Activated T-cell treated with anti-CD3 and anti-CD28 coated beads, Interleukin-2, amount 50 U/mL, for 4 hours (primary cell): Measurements from ENCODE around the gene PSMA2. TPM values are rescaled to one million over a fixed set of nuclear protein-coding genes. Genes with fewer than 3 reads are reported as not detected.
A peak's percentile ranks its signal among the peaks of the same experiment; 100 is the strongest.

Experiments used
- ATAC-seq, 2 donors: fragments of 200-7000 bp; cut with Tn5 transposase; one replicate each; pipeline ENCODE4 v1.10.0; 2021
- DNase-seq: peaks from one replicate; pipeline ENCODE4 v3.0.0-alpha.2; 2020
- H3K27me3 Mint-ChIP-seq: one replicate; pipeline ENCODE4 v1.8.0; 2021; ENCODE audit warnings: low read depth, mixed read lengths
- H3K36me3 Mint-ChIP-seq: one replicate; pipeline ENCODE4 v1.8.0; 2022; ENCODE audit warnings: mixed read lengths; ENCODE audit not compliant: insufficient read depth
- H3K4me1 Mint-ChIP-seq: one replicate; pipeline ENCODE4 v1.8.0; 2021; ENCODE audit warnings: low read depth, mixed read lengths
- H3K4me3 Mint-ChIP-seq: one replicate; pipeline ENCODE4 v1.8.0; 2021; ENCODE audit warnings: mild to moderate bottlenecking, moderate library complexity, mixed read lengths
- H3K9me3 Mint-ChIP-seq: one replicate; pipeline ENCODE4 v1.8.0; 2021; ENCODE audit warnings: mixed read lengths
- total RNA-seq, 3 donors: library from RNA; stranded (reverse); gene quantifications; one replicate each; pipeline ENCODE4 v1.2.1, GENCODE V29; 2021

PSMA2 gene
- total RNA-seq, 3 donors from 2014 or later = 224 to 252 (median 240) TPM

GRCh38 chr7:42928754-42929153 is 3.2 kb downstream of the PSMA2 start:
- ATAC-seq (no peak), DNase-seq (no peak)
- Mint-ChIP-seq H3K36me3 (peaks cover 33% of the 10 kb centered on the region), H3K4me3 (peak overlapping the region; percentile 29), H3K4me1 (peaks cover 59% of the 10 kb centered on the region), H3K27me3 (no peaks in the 10 kb centered on the region), H3K9me3 (no peaks in the 10 kb centered on the region)

- Mint-ChIP-seq H3K4me3 (no peak overlapping the region), H3K36me3 (peaks cover 46% of the 10 kb centered on the region), H3K27me3 (no peaks in the 10 kb centered on the region), H3K9me3 (no peaks in the 10 kb centered on the region), H3K4me1 (peaks cover 49% of the 10 kb centered on the region)
- DNase-seq = no peak
- ATAC-seq = no peak
These were observed 5.8 kb downstream of the PSMA2 start for GRCh38 chr7:42926204-42926603.

GRCh38 chr7:42925630-42926029 is 6.3 kb downstream of the PSMA2 start:
- Mint-ChIP-seq H3K36me3 (peaks cover 52% of the 10 kb centered on the region), H3K27me3 (no peaks in the 10 kb centered on the region), H3K9me3 (no peaks in the 10 kb centered on the region), H3K4me1 (peaks cover 49% of the 10 kb centered on the region), H3K4me3 (no peak overlapping the region)
- ATAC-seq = no peak
- DNase-seq = no peak

GRCh38 chr7:42924223-42924838 is 7.6 kb downstream of the PSMA2 start:
- DNase-seq (no peak), ATAC-seq (no peak)
- Mint-ChIP-seq H3K4me3 (no peak overlapping the region), H3K9me3 (no peaks in the 10 kb centered on the region), H3K36me3 (peaks cover 62% of the 10 kb centered on the region), H3K4me1 (peaks cover 40% of the 10 kb centered on the region), H3K27me3 (no peaks in the 10 kb centered on the region)

- DNase-seq = no peak
- Mint-ChIP-seq H3K9me3 (no peaks in the 10 kb centered on the region), H3K4me3 (no peak overlapping the region), H3K4me1 (peaks cover 20% of the 10 kb centered on the region), H3K36me3 (peaks cover 58% of the 10 kb centered on the region), H3K27me3 (no peaks in the 10 kb centered on the region)
- no peak for ATAC-seq
These were observed 9.8 kb downstream of the PSMA2 start for GRCh38 chr7:42922017-42922753.

- peaks cover 41% of the 10 kb centered on the region for H3K4me1 Mint-ChIP-seq
- H3K36me3 Mint-ChIP-seq = peaks cover 31% of the 10 kb centered on the region
- H3K9me3 Mint-ChIP-seq = no peaks in the 10 kb centered on the region
- H3K4me3 Mint-ChIP-seq = no peak overlapping the region
- ATAC-seq (no peak), DNase-seq (no peak)
- no peaks in the 10 kb centered on the region for H3K27me3 Mint-ChIP-seq
These were observed 16.6 kb downstream of the PSMA2 start for GRCh38 chr7:42915356-42915755.

GRCh38 chr7:42914421-42915045 is 17.4 kb downstream of the PSMA2 start:
- Mint-ChIP-seq H3K4me3 (no peak overlapping the region), H3K4me1 (peaks cover 43% of the 10 kb centered on the region), H3K9me3 (no peaks in the 10 kb centered on the region), H3K36me3 (peaks cover 25% of the 10 kb centered on the region), H3K27me3 (no peaks in the 10 kb centered on the region)
- DNase-seq (no peak), ATAC-seq (no peak)

- no peak for DNase-seq
- Mint-ChIP-seq H3K36me3 (peaks cover 21% of the 10 kb centered on the region), H3K4me3 (peak overlapping the region; percentile 47)
These were observed 18.0 kb downstream of the PSMA2 start for GRCh38 chr7:42914009-42914408.

GRCh38 chr7:42913591-42913990 is 18.4 kb downstream of the PSMA2 start:
- no peaks in the 10 kb centered on the region for H3K27me3 Mint-ChIP-seq
- peaks cover 45% of the 10 kb centered on the region for H3K4me1 Mint-ChIP-seq
- H3K36me3 Mint-ChIP-seq = peaks cover 21% of the 10 kb centered on the region
- peak overlapping the region; percentile 47 for H3K4me3 Mint-ChIP-seq
- no peaks in the 10 kb centered on the region for H3K9me3 Mint-ChIP-seq
- DNase-seq (no peak), ATAC-seq (peak; percentile 27 to 30)

More at GRCh38 chr7:42914009-42914408, 18.0 kb downstream of the PSMA2 start:
- ATAC-seq = no peak
- no peaks in the 10 kb centered on the region for H3K27me3 Mint-ChIP-seq
- peaks cover 44% of the 10 kb centered on the region for H3K4me1 Mint-ChIP-seq
- no peaks in the 10 kb centered on the region for H3K9me3 Mint-ChIP-seq

- ATAC-seq = peak; percentile 92 to 96
- peaks cover 17% of the 10 kb centered on the region for H3K36me3 Mint-ChIP-seq
- DNase-seq = peak; percentile 94
- H3K9me3 Mint-ChIP-seq = no peaks in the 10 kb centered on the region
- peak within 1 kb of the TSS; percentile 93 for H3K4me3 Mint-ChIP-seq
- no peaks in the 10 kb centered on the region for H3K27me3 Mint-ChIP-seq
- peaks cover 56% of the 10 kb centered on the region for H3K4me1 Mint-ChIP-seq
These were observed 20.2 kb downstream of the PSMA2 start, which contains the start of gene C7orf25 for GRCh38 chr7:42911454-42912447. TSS of gene C7orf25 (minus strand) at chr7:42912070. CDS start at chr7:42910900, 1,170 bp downstream.

- H3K36me3 Mint-ChIP-seq = peaks cover 7% of the 10 kb centered on the region
These were observed 21.7 kb downstream of the PSMA2 start for GRCh38 chr7:42910306-42910705.

GRCh38 chr7:42907316-42907715 is 24.7 kb downstream of the PSMA2 start:
- H3K27me3 Mint-ChIP-seq = no peaks in the 10 kb centered on the region
- no peaks in the 10 kb centered on the region for H3K9me3 Mint-ChIP-seq
- no peaks in the 10 kb centered on the region for H3K36me3 Mint-ChIP-seq
- DNase-seq = no peak
- no peak for ATAC-seq
- H3K4me1 Mint-ChIP-seq = peaks cover 28% of the 10 kb centered on the region
- no peak overlapping the region for H3K4me3 Mint-ChIP-seq

More at GRCh38 chr7:42910306-42910705, 21.7 kb downstream of the PSMA2 start:
- DNase-seq (no peak), ATAC-seq (no peak)
- Mint-ChIP-seq H3K4me1 (peaks cover 55% of the 10 kb centered on the region), H3K9me3 (no peaks in the 10 kb centered on the region), H3K27me3 (no peaks in the 10 kb centered on the region), H3K4me3 (peak overlapping the region; percentile 93)

GRCh38 chr7:42906181-42906580 is 25.8 kb downstream of the PSMA2 start:
- ATAC-seq = no peak
- DNase-seq = no peak
- no peaks in the 10 kb centered on the region for H3K9me3 Mint-ChIP-seq
- H3K4me1 Mint-ChIP-seq = peaks cover 22% of the 10 kb centered on the region
- H3K36me3 Mint-ChIP-seq = no peaks in the 10 kb centered on the region
- no peaks in the 10 kb centered on the region for H3K27me3 Mint-ChIP-seq
- no peak overlapping the region for H3K4me3 Mint-ChIP-seq

- Mint-ChIP-seq H3K9me3 (no peaks in the 10 kb centered on the region), H3K4me3 (no peak overlapping the region), H3K4me1 (no peaks in the 10 kb centered on the region), H3K27me3 (no peaks in the 10 kb centered on the region), H3K36me3 (no peaks in the 10 kb centered on the region)
- DNase-seq (no peak), ATAC-seq (no peak)
These were observed 29.6 kb downstream of the PSMA2 start for GRCh38 chr7:42902331-42902730.
